Stimulated activated CD4-positive, alpha-beta T cell treated with anti-CD3 and anti-CD28 coated beads, Interleukin-15, amount 100 ng/mL, for 1 hour (primary cell): ENCODE data around the gene GPX3.

Experiments
- DNase-seq, 2 donors: peaks; one replicate each; pipeline ENCODE4 v3.0.0-alpha.2; 2020; ENCODE audit warnings: low read depth in 1 of 2, low spot score in 1 of 2

GPX3 gene

GRCh38 chr5:151033217-151033934, 13.0 kb downstream of the GPX3 start:
- no peak for DNase-seq

GRCh38 chr5:151034422-151035379, 14.3 kb downstream of the GPX3 start:
- no peak for DNase-seq

- DNase-seq: no peak
Observed at GRCh38 chr5:151036556-151036955, 16.2 kb downstream of the GPX3 start.

- no peak for DNase-seq
Observed at GRCh38 chr5:151037561-151038411, 17.4 kb downstream of the GPX3 start.

GRCh38 chr5:151038412-151038745, 18.0 kb downstream of the GPX3 start:
- no peak for DNase-seq

- DNase-seq: no peak
Observed at GRCh38 chr5:151038801-151039238, 18.4 kb downstream of the GPX3 start.

- no peak for DNase-seq
Observed at GRCh38 chr5:151039665-151040064, 19.3 kb downstream of the GPX3 start.

GRCh38 chr5:151040211-151040747, 19.9 kb downstream of the GPX3 start:
- no peak for DNase-seq

- DNase-seq: no peak
Observed at GRCh38 chr5:151041577-151042268, 21.3 kb downstream of the GPX3 start.

GRCh38 chr5:151042453-151043093, 22.2 kb downstream of the GPX3 start:
- DNase-seq: no peak

GRCh38 chr5:151047814-151048425, 27.5 kb downstream of the GPX3 start:
- DNase-seq: no peak

- no peak for DNase-seq
Observed at GRCh38 chr5:151048526-151048925, 28.1 kb downstream of the GPX3 start.

GRCh38 chr5:151051066-151051930, 30.9 kb downstream of the GPX3 start:
- peak; percentile 46 to 60 for DNase-seq

GRCh38 chr5:151051931-151052608, 31.7 kb downstream of the GPX3 start:
- DNase-seq: no peak

- DNase-seq: no peak
Observed at GRCh38 chr5:151052836-151053235, 32.4 kb downstream of the GPX3 start.

GRCh38 chr5:151053796-151054462, 33.5 kb downstream of the GPX3 start:
- no peak for DNase-seq

GRCh38 chr5:151054709-151055108, 34.3 kb downstream of the GPX3 start:
- no peak for DNase-seq
